HPDE6-E6E7 (cell line): Measurements from ENCODE around the gene NR4A1.
A peak's percentile ranks its signal among the peaks of the same experiment; 100 is the strongest.

ENCODE experiments used
- DNase-seq: peaks from one replicate; pipeline ENCODE4 v3.0.0; 2011; ENCODE audit warnings: missing footprints; ENCODE audit errors: extremely low spot score

The NR4A1 gene

GRCh38 chr12:52058631-52059361, 7.6 kb downstream of the NR4A1 start:
- DNase-seq: no peak

- DNase-seq: no peak
These were observed 8.6 kb downstream of the NR4A1 start for GRCh38 chr12:52059582-52060497.

GRCh38 chr12:52060498-52061177, 9.4 kb downstream of the NR4A1 start:
- no peak for DNase-seq

GRCh38 chr12:52061470-52062166, 10.4 kb downstream of the NR4A1 start:
- no peak for DNase-seq

GRCh38 chr12:52062167-52063081, 11.2 kb downstream of the NR4A1 start:
- no peak for DNase-seq

GRCh38 chr12:52063082-52063924, 12.1 kb downstream of the NR4A1 start:
- no peak for DNase-seq

GRCh38 chr12:52063981-52064649, 12.9 kb downstream of the NR4A1 start:
- DNase-seq: no peak

- DNase-seq: no peak
These were observed 15.3 kb downstream of the NR4A1 start for GRCh38 chr12:52066346-52067080.

GRCh38 chr12:52067081-52067374, 15.8 kb downstream of the NR4A1 start:
- no peak for DNase-seq

- DNase-seq: peak; percentile 91
These were observed 18.3 kb downstream of the NR4A1 start, which contains the start of gene ATG101 for GRCh38 chr12:52069327-52070184. Gene ATG101, plus strand, starts transcription at chr12:52069978. Its CDS starts 3,673 bp downstream, at chr12:52073651.

- no peak for DNase-seq
These were observed 19.1 kb downstream of the NR4A1 start for GRCh38 chr12:52070185-52070925.

GRCh38 chr12:52073531-52074381, 22.5 kb downstream of the NR4A1 start:
- no peak for DNase-seq

- no peak for DNase-seq
These were observed 23.9 kb downstream of the NR4A1 start for GRCh38 chr12:52074971-52075724.

- DNase-seq: no peak
These were observed 25.6 kb downstream of the NR4A1 start for GRCh38 chr12:52076811-52077210.

- DNase-seq: no peak
These were observed 27.0 kb downstream of the NR4A1 start for GRCh38 chr12:52078276-52078675.
